Stimulated activated CD8-positive, alpha-beta memory T cell treated with anti-CD3 and anti-CD28 coated beads, Interleukin-4, amount 100 ng/mL, for 1 hour (primary cell): ENCODE data around the gene CXXC1.
"Not testable (repeated sequence)": the region's sequence is repeated elsewhere in the genome, so short reads cannot be mapped to it uniquely, and the experiment has no call there.

Experiments
- DNase-seq, 2 donors: peaks; one replicate each; pipeline ENCODE4 v3.0.0-alpha.2; 2020; ENCODE audit warnings: low read depth in 2 of 2, low spot score in 1 of 2

Gene CXXC1

GRCh38 chr18:50298443-50299284 lies 11.2 kb upstream of the CXXC1 start:
- no peak for DNase-seq

- DNase-seq = peak in 1 of 2 donors; percentile 37
These were observed 10.3 kb upstream of the CXXC1 start for GRCh38 chr18:50297621-50298442.

DNA sequence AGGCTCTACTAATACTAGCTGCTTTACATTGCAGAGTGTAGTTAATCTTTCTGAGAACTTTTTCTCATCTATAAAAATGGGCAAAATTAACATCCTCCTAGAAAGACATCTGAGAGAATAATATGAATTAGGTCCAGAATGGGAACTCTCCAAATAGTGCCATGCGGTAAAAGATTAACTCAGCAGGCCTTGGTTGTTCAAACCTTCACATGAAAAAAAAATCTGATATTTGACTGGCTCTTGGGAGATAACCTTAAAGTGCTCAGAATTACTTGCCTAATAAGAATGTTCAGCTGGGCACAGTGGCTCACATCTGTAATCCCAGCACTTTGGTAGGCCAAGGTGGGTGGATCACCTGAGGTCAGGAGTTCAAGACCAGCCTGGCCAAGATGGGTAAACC lies 5.5 kb upstream of the CXXC1 start:
- DNase-seq = no peak

DNA sequence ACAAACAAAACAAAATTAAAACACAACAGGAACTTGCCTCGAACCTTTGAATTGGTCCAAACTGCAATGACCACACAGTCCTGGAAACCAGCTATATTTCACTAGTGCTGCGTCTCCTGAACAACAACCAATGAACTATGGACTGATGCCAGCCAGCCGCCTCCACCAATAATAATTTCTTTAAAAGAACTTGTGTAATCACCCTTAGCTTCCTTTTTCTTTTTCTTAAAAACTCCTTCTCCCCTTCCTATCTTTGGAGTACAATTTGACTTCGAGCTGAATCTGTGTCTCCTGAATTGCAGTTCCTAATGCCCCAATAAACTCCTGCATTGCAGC lies 1.6 kb upstream of the CXXC1 start:
- DNase-seq = no peak

- not testable (repeated sequence) for DNase-seq
These were observed 1.0 kb upstream of the CXXC1 start for GRCh38 chr18:50288348-50289107.

- DNase-seq = no peak
These were observed 458 bp downstream of the CXXC1 start for GRCh38 chr18:50287028-50287440.

- no peak for DNase-seq
These were observed 983 bp downstream of the CXXC1 start for GRCh38 chr18:50286391-50287027.

DNA sequence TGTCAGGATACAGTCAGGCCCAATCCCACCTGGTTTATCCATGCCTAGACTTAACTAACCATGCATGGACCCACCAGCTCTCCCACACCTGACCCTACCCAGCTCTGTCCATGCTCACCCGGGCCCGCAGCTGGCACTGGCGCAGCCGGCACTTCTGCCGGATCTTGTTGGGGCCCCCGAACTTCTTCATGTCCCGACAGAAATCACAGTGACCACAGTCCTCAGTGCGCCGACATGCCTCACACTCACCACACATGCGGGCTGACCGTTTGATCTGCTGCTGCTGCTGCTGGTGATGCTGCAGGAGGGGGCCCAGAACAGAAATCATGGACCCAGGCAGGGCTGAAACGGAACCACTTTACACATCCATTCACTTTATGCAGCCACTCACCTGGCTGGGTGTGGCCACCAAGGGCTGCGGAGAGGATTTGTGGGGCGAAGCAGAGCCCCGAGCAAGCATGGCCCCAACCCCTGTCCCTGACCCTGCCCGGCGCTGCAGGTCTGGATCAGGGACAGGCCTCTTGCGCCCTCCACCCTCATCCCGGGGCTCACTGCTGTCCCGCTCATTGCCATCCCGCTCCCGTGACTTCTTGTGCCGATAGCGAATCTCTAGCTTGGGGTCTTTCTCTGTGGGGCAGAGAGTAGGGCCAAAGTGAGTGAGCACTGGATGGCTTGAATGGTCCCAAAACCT lies 1.7 kb downstream of the CXXC1 start:
- DNase-seq = no peak

GRCh38 chr18:50285071-50285470 lies 2.4 kb downstream of the CXXC1 start:
- no peak for DNase-seq

- no peak for DNase-seq
These were observed 3.1 kb downstream of the CXXC1 start for GRCh38 chr18:50284255-50284885.

DNA sequence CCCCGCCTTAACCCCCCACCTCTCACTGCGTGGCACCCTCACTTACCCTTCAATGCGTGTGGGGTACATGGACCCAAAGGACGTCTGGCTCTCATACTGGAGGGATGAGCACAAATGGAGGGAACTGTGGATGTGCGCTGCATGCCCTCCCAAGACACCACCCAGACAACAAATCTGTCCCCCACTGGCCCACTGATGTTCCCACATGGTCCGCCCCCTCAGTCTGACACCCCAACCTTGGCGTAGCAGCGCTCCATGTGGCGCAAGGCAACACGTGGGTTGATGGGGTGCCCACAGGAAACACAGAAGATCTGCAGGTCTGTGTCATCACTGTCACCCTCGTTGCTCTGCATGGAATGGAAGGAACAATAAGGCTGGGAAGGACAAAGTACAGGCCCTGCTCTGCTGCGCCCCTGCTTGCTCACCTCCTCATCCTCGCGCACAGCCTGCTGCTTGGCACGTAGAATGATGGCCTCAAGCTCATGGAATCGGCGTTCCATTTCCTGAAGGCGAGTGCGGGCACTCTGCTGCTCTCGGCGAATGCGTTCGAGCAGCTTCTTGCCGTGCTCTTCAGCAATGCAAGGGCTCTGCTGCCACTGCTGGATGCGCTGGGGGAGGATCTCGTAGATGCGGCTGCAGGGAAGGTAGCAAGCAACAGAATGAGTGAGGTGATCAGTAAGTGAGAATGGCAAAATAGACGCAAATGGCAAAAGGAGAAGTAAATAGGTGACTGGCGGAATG lies 3.9 kb downstream of the CXXC1 start:
- DNase-seq = no peak

DNA sequence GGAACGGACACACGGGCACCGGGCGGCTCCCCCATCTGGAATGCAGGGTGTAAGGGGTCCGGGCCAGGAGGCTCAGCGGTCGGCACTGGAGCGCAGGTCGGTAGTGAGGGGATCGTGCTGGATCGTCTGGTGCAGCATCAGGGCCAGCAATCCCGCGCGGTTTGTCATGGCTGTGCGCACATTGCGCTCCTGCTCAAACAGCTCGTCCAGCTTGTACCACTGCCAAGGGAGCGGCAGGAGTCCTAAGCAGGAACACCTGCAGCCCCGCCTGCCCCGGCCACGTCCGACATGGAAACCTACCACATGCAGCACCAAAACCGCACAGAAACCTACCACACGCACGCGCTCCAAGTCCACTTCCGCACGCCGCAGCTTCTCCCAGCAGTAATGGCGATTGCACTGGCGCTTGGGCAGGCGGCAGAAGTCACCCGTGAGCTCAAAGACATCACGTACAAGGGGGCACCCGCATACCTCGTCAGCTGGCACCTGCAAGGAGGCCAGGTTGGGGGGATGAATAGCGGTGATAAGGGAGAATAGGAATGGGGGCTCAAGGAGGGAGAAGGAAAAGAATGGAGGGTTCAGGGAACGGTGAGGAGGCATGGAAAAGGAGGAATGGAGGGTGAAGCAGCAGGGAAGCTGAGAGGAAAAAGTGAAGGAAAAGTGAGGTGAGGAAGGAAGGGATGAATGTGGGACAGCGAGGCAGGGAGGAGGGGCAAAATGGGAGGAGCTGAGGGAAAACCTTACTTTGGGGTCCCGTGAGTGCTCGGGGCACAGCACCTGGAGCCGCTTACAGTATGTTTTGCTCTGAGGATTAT lies 4.8 kb downstream of the CXXC1 start:
- DNase-seq = no peak

DNA sequence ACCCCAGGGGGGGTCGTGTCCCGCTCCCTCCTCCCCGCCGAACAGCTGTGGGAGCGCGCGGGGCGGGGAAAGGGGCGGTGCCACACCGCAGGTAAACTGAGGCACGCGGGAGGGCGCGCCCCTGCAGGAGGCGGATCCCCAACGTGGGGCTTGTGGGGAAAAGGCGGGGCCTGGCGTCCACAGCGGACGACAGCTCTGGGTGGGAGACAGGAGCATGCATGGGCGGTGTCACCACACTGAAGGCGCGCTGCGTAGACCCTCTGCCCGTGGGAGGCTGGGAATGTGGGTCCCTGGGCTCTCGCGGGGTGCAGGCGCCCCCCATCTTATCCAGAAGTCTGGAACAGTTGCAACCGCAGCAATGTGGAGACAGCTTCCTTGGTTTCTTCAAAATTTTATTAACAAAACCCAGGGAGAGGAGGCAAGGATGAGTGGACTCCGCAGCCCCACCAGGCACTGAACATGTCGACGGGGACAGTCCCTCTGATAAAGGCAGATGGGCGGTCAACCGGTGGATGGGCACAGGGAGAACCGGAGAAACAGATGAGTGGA lies 5.4 kb downstream of the CXXC1 start:
- DNase-seq = no peak

DNA sequence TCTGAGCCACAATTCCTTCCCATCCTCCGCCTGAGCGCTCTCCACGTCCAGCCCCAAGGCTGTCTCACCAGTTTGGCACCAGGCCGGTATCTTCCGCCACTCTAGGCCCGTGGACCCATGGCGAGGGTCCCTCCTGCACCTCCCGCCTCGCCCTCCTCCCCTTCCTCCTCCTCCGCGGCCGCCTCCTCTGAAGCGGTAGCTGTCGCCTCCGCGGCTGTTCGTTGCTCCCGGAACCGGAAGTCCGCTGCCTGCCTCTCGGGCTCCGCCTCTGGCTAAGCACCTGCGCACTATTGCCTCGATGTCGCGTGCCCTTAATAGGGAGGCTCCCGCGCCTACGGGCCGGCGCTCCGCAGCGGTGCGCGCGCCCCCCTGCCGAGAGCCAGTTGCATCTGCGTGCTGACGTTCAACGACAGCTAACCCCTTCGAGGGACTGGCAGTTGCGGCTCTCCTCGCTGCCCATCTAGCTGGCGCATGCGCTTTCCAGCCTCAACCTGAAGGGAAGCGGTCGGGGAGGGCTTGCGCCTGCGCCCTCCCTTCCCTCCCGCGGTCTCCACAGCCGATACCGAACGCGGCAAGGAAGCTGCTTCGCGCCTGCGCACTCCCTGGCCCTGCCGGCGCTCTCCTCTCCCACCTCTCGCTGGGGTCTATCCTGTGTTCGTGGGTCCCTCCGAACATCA lies 6.1 kb downstream of the CXXC1 start, which contains the start of gene MBD1:
Gene MBD1, minus strand, starts transcription at position 229 of the 677 bp plus-strand sequence. CDS start 1,531 bp downstream, outside the sequence.
- peak; percentile 86 to 94 for DNase-seq

DNA sequence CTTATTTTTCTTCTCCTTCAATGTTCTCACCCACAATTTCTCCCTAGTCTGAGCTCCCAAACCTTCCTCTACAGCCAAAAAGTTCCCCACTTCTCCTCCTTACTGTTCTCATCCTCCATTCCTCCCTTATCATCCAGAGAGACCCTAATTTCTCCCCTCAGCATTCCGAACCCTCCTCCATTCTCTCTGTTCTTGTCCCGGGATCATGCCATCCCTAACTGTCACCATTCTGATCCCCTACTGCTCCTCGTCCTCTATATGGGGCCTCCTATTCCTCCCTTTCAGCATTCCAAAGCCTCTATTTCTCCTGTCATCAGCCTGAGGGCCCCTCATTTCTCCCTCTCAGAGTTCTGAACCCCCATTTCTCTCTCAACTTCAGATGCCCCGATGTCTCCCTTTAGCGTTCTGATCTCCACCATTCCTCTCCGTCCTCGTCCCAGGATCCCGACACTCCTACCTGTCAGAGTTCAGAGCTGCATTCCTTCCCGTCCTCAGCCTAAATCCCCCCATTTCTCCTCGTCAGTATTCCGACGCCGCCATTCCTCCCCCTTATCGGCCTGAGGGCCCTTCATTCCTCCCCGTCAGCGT lies 6.7 kb downstream of the CXXC1 start:
- no peak for DNase-seq

GRCh38 chr18:50279752-50280151 lies 7.7 kb downstream of the CXXC1 start:
- DNase-seq = no peak

GRCh38 chr18:50277942-50278341 lies 9.6 kb downstream of the CXXC1 start:
- DNase-seq = no peak
